H1 (cell line): ENCODE results near the gene NDUFAF8. TPM values are rescaled to one million over a fixed set of nuclear protein-coding genes. Genes with fewer than 3 reads are reported as not detected.

ENCODE experiments used
- CTCF ChIA-PET: fragments of 300-600 bp; sonication (Branson Sonifier 250); formaldehyde crosslinking; loops from one replicate; lab custom pipeline; 2021; ENCODE audit not compliant: partially characterized antibody; lab: Charles Lee
- POLR2A ChIA-PET: fragments of 300-600 bp; sonication (Branson Sonifier 250); formaldehyde crosslinking; loops from one replicate; lab custom pipeline; 2021; ENCODE audit warnings: inconsistent platforms; ENCODE audit not compliant: partially characterized antibody; lab: Charles Lee
- DNase-seq, 2 experiments: peaks; one replicate each; pipeline versions ENCODE4 v3.0.0 to v3.0.0-alpha.2; 2010 to 2022; ENCODE audit warnings: low spot score in 2 of 2, low read depth in 1 of 2, mixed read lengths in 1 of 2
- FAIRE-seq: peaks from 2 replicates; lab custom pipeline; 2011; peaks lifted over from hg19 to GRCh38; lab: Jason Lieb, UNC
- H2AFZ ChIP-seq: 2 replicates; pipeline ENCODE4 v1.8.1; 2012; ENCODE audit warnings: low read length, inconsistent platforms
- H2AK5ac ChIP-seq: 2 replicates; pipeline ENCODE4 v1.6.1; 2013; ENCODE audit warnings: low read depth, low read length
- H2BK120ac ChIP-seq: replicated peaks from 2 replicates; pipeline ENCODE3; 2013; ENCODE audit warnings: low read depth, low read length, inconsistent platforms
- H2BK12ac ChIP-seq: 2 replicates; pipeline ENCODE4 v1.6.1; 2013; ENCODE audit warnings: low read depth, low read length
- H2BK15ac ChIP-seq: 2 replicates; pipeline ENCODE4 v1.6.1; 2013; ENCODE audit warnings: low read length
- H2BK20ac ChIP-seq: 2 replicates; pipeline ENCODE4 v1.6.1; 2013; ENCODE audit warnings: low read length
- H2BK5ac ChIP-seq: 2 replicates; pipeline ENCODE4 v1.6.1; 2013; ENCODE audit warnings: low read depth, low read length
- H3K14ac ChIP-seq: 2 replicates; pipeline ENCODE4 v1.6.1; 2013; ENCODE audit warnings: inconsistent platforms; ENCODE audit not compliant: insufficient read length
- H3K18ac ChIP-seq: 2 replicates; pipeline ENCODE4 v1.6.1; 2013; ENCODE audit warnings: low read length; ENCODE audit errors: extremely low read depth
- H3K23ac ChIP-seq: 2 replicates; pipeline ENCODE4 v1.6.1; 2013; ENCODE audit warnings: inconsistent platforms; ENCODE audit not compliant: insufficient read length
- H3K23me2 ChIP-seq: 2 replicates; pipeline ENCODE4 v1.6.1; 2013; ENCODE audit warnings: low read depth, low read length
- H3K27ac ChIP-seq: 2 replicates; pipeline ENCODE4 v1.6.1; 2011; ENCODE audit warnings: low read depth, low read length, inconsistent platforms
- H3K27me3 ChIP-seq, 4 experiments: replicated peaks in 1 of 4; 1 replicate in 1 of 4; 2 replicates in 3 of 4; pipeline versions ENCODE4 v1.6.1 to v1.8.1; 2011 to 2013; ENCODE audit warnings: low read length in 3 of 4, mild to moderate bottlenecking in 3 of 4, inconsistent platforms in 2 of 4, mixed read lengths in 2 of 4, moderate library complexity in 1 of 4; ENCODE audit not compliant: control insufficient read depth in 3 of 4, insufficient read depth in 3 of 4; ENCODE audit errors: extremely low read depth in 1 of 4
- H3K36me3 ChIP-seq, 4 experiments: 2 replicates each; pipeline versions ENCODE4 v1.6.1 to v1.8.1; 2011 to 2013; ENCODE audit warnings: mild to moderate bottlenecking in 4 of 4, low read length in 3 of 4, moderate library complexity in 2 of 4, control low read depth in 1 of 4, inconsistent platforms in 1 of 4; ENCODE audit not compliant: insufficient read depth in 4 of 4, control insufficient read depth in 2 of 4
- H3K4ac ChIP-seq: replicated peaks from 2 replicates; pipeline ENCODE3; 2013; ENCODE audit warnings: low read length, low read depth, mixed read lengths, inconsistent platforms; ENCODE audit not compliant: insufficient read length
- H3K4me1 ChIP-seq, 4 experiments: replicated peaks in 1 of 4; 1 replicate in 1 of 4; 2 replicates in 3 of 4; pipeline versions ENCODE4 v1.6.1 to v1.8.1; 2011 to 2013; ENCODE audit warnings: low read length in 3 of 4, inconsistent platforms in 2 of 4, mixed read lengths in 1 of 4; ENCODE audit not compliant: insufficient read depth in 4 of 4, control insufficient read depth in 3 of 4
- H3K4me2 ChIP-seq, 2 experiments: 2 replicates each; pipeline versions ENCODE4 v1.6.1 to v1.8.1; 2011 to 2013; ENCODE audit warnings: low read depth in 2 of 2, low read length in 2 of 2, control low read depth in 1 of 2, inconsistent platforms in 1 of 2, mild to moderate bottlenecking in 1 of 2; ENCODE audit not compliant: insufficient read depth in 1 of 2
- H3K4me3 ChIP-seq, 4 experiments: fragments of 200-600, 300-600 bp in 1 of 4; sonication (generic), shearing (Covaris generic), sonication (Bioruptor Twin) in 1 of 4; 2 replicates each; pipeline versions ENCODE4 v1.5.1 to v1.8.1; 2011 to 2016; ENCODE audit warnings: low read length in 4 of 4, low read depth in 3 of 4, control low read depth in 2 of 4, inconsistent platforms in 2 of 4, mild to moderate bottlenecking in 2 of 4, mixed read lengths in 1 of 4, moderate library complexity in 1 of 4; ENCODE audit not compliant: insufficient read depth in 2 of 4; ENCODE audit errors: extremely low read depth in 1 of 4
- H3K56ac ChIP-seq: replicated peaks from 2 replicates; pipeline ENCODE3; 2013; ENCODE audit warnings: low read depth, mild to moderate bottlenecking, mixed read lengths, low read length, inconsistent platforms; ENCODE audit not compliant: insufficient read length
- H3K79me1 ChIP-seq: 2 replicates; pipeline ENCODE4 v1.6.1; 2013; ENCODE audit warnings: low read depth, low read length, control low read depth
- H3K79me2 ChIP-seq, 2 experiments: 2 replicates each; pipeline versions ENCODE4 v1.6.1 to v1.8.1; 2012 to 2013; ENCODE audit warnings: low read length in 2 of 2, mild to moderate bottlenecking in 2 of 2, inconsistent platforms in 1 of 2; ENCODE audit not compliant: insufficient read depth in 2 of 2, control insufficient read depth in 1 of 2
- H3K9ac ChIP-seq, 4 experiments: replicated peaks in 1 of 4; 1 replicate in 1 of 4; 2 replicates in 3 of 4; pipeline versions ENCODE4 v1.6.1 to v1.8.1; 2011 to 2013; ENCODE audit warnings: low read depth in 3 of 4, low read length in 3 of 4, control low read depth in 2 of 4, mild to moderate bottlenecking in 2 of 4, moderate library complexity in 2 of 4, inconsistent platforms in 1 of 4; ENCODE audit errors: extremely low read depth in 1 of 4
- H3K9me3 ChIP-seq, 2 experiments: 2 replicates each; pipeline versions ENCODE4 v1.6.1 to v1.8.1; 2012 to 2013; ENCODE audit warnings: mild to moderate bottlenecking in 2 of 2, moderate library complexity in 2 of 2, control low read depth in 1 of 2, inconsistent platforms in 1 of 2, low read depth in 1 of 2, low read length in 1 of 2, mixed read lengths in 1 of 2; ENCODE audit not compliant: insufficient read depth in 2 of 2
- H4K20me1 ChIP-seq, 2 experiments: replicated peaks in 1 of 2; 2 replicates each; pipeline versions ENCODE3 to v1.8.1; 2011 to 2013; ENCODE audit warnings: inconsistent platforms in 2 of 2, low read length in 2 of 2, mild to moderate bottlenecking in 1 of 2; ENCODE audit not compliant: insufficient read depth in 2 of 2, control insufficient read depth in 1 of 2
- H4K5ac ChIP-seq: 2 replicates; pipeline ENCODE4 v1.6.1; 2013; ENCODE audit warnings: low read length, low read depth, mixed read lengths, inconsistent platforms; ENCODE audit not compliant: insufficient read length
- H4K8ac ChIP-seq: 2 replicates; pipeline ENCODE4 v1.8.0; 2013; ENCODE audit warnings: mild to moderate bottlenecking, moderate library complexity, low read length, inconsistent platforms; ENCODE audit not compliant: insufficient read depth; ENCODE audit errors: extremely low read depth
- H4K91ac ChIP-seq: replicated peaks from 2 replicates; pipeline ENCODE3; 2013; ENCODE audit warnings: low read length, mixed read lengths, inconsistent platforms; ENCODE audit not compliant: insufficient read length
- CBX5 ChIP-seq: fragments of 300-800, 300-1000 bp; sonication (generic); IDR thresholded peaks from 2 replicates; pipeline ENCODE4 v1.7.1; 2016; ENCODE audit warnings: antibody characterized with exemption, low read length, low read depth
- KDM1A ChIP-seq: fragments of 200-600, 300-600 bp; sonication (generic); IDR thresholded peaks from 2 replicates; pipeline ENCODE4 v1.7.1; 2016; ENCODE audit warnings: mild to moderate bottlenecking, low read length, borderline replicate concordance
- POLR2AphosphoS5 ChIP-seq: IDR thresholded peaks from 2 replicates; pipeline ENCODE4 v1.6.1; 2011; ENCODE audit warnings: low read depth, low read length
- RAD21 ChIP-seq, 2 experiments: IDR thresholded peaks in 1 of 2; conservative IDR thresholded peaks in 1 of 2; 2 replicates each; pipeline ENCODE4 v1.6.1; 2011; ENCODE audit warnings: low read depth in 2 of 2, low read length in 2 of 2, improper control_type of control experiment in 1 of 2, inconsistent platforms in 1 of 2, mild to moderate bottlenecking in 1 of 2, moderate library complexity in 1 of 2
- SAP30 ChIP-seq: fragments of 300-600 bp; sonication (generic); IDR thresholded peaks from 2 replicates; pipeline ENCODE4 v1.7.1; 2012; ENCODE audit warnings: low read length, moderate library complexity, mild to moderate bottlenecking, inconsistent platforms; ENCODE audit not compliant: insufficient read depth, insufficient replicate concordance
- SIX5 ChIP-seq: IDR thresholded peaks from 2 replicates; pipeline ENCODE4 v1.6.1; 2011; ENCODE audit warnings: mild to moderate bottlenecking, low read depth, low read length
- SP1 ChIP-seq: IDR thresholded peaks from 2 replicates; pipeline ENCODE4 v1.6.1; 2011; ENCODE audit warnings: low read depth, low read length
- SUZ12 ChIP-seq: fragments of 200-600 bp; sonication (generic); IDR thresholded peaks from 2 replicates; pipeline ENCODE4 v1.6.1; 2012; ENCODE audit warnings: mild to moderate bottlenecking, inconsistent platforms, low read length, moderate library complexity, mixed read lengths
- TBP ChIP-seq: IDR thresholded peaks from 2 replicates; pipeline ENCODE4 v1.6.1; 2011; ENCODE audit warnings: low read depth, low read length, improper control_type of control experiment
- TEAD4 ChIP-seq: IDR thresholded peaks from 2 replicates; pipeline ENCODE4 v1.6.1; 2012; ENCODE audit warnings: low read depth, low read length, inconsistent platforms, mixed read lengths
- YY1 ChIP-seq: IDR thresholded peaks from 2 replicates; pipeline ENCODE4 v1.6.1; 2011; ENCODE audit warnings: low read depth, mild to moderate bottlenecking, low read length
- WGBS, 2 experiments: shearing (Covaris generic) in 1 of 2; methylation state at CpG; one replicate each; pipeline versions ENCODE4 v1.1.6 to v1.1.7; 2013 to 2015; ENCODE audit warnings: low lambda C conversion rate in 2 of 2, mixed read lengths in 2 of 2, inconsistent platforms in 1 of 2, low coverage in 1 of 2, missing lambda C conversion rate in 1 of 2; ENCODE audit not compliant: insufficient replicate concordance in 2 of 2, insufficient coverage in 1 of 2, insufficient read length in 1 of 2; ENCODE audit errors: extremely low coverage in 1 of 2, missing lambda C conversion rate in 1 of 2; 5-methylcytosine and 5-hydroxymethylcytosine counted together
- polyA plus RNA-seq, 7 experiments: library from polyadenylated mRNA; depleted of rRNA in 3 of 7; stranded (reverse) in 5 of 7; unstranded in 2 of 7; fragments of >200 nt in 5 of 7; fragments of 200-250 nt in 2 of 7; gene quantifications; 1 replicate in 5 of 7; 2 replicates in 1 of 7; 4 replicates in 1 of 7; pipeline versions ENCODE4 v1.2.1 to v1.2.3, GENCODE V29; 2011 to 2013; ENCODE audit warnings: missing spikeins in 2 of 7, mixed read lengths in 2 of 7
- total RNA-seq: library from RNA; stranded (reverse); fragmentation: NEBNext Ultra II Directional; extraction: Animal tissue kit (Norgen Biotek cat#: 25700); gene quantifications from 2 replicates; pipeline ENCODE4 v1.2.1, GENCODE V29; 2021
- TF ChIP-seq, protein P1 (sequence below): IDR thresholded peaks from 2 replicates; pipeline ENCODE4 v1.6.1; 2012; ENCODE audit warnings: inconsistent platforms

Gene NDUFAF8
- total and polyA plus RNA-seq, 2 of the 8 experiments (the other 6 are each of a cell fraction or from before 2014, with no cell fraction given) = 48.9 to 91.1 TPM

- Histone ChIP-seq H3K36me3 (peaks cover 0 to 21% (median 2%) of the 10 kb centered on the region in 4 experiments; a peak in 3 of 8 replicates), H3K4me2 (no peak overlapping the region), H2AFZ (no peak overlapping the region), H3K9me3 (no peaks in the 10 kb centered on the region), H2BK120ac (no peak overlapping the region), H3K9ac (no peak overlapping the region), H3K4ac (no peak overlapping the region), H4K91ac (no peak overlapping the region), H4K8ac (no peak overlapping the region), H2BK12ac (no peak overlapping the region), H3K56ac (peak overlapping the region; percentile 16), H4K20me1 (peaks cover 12 to 13% of the 10 kb centered on the region in 2 experiments), H3K23me2 (no peaks in the 10 kb centered on the region), H3K79me1 (no peaks in the 10 kb centered on the region; the same call in 1 of the 2 replicates), H3K79me2 (no peaks in the 10 kb centered on the region), H2BK5ac (no peak overlapping the region), H3K14ac (no peak overlapping the region), H3K27me3 (no peaks in the 10 kb centered on the region), H3K4me1 (no peaks in the 10 kb centered on the region), H3K23ac (no peak overlapping the region), H2BK15ac (no peak overlapping the region), H4K5ac (no peak overlapping the region), H2AK5ac (no peak overlapping the region), H2BK20ac (no peak overlapping the region), H3K18ac (no peak overlapping the region), H3K4me3 (no peak overlapping the region), H3K27ac (no peak overlapping the region)
- WGBS, 2 experiments = 97% methylated on average over 14 of the region's 14 CpGs; no CpG with 5 or more reads in 1 of the 2 experiments
- DNase-seq (no peak), FAIRE-seq (no peak)
- CTCF ChIA-PET = interaction anchor here (1.1 to 1.8 kb wide), 2 partner anchors 17 to 26 kb away, joined by 3 to 4 read pairs; no protein-coding TSS in a partner anchor
- TF ChIP-seq RAD21 (IDR thresholded peaks at IDR 0.05 in 1 of 2, conservative IDR thresholded peaks at IDR 0.05 in 1 of 2; ENCODE audit: low read depth in 2 of 2, low read length in 2 of 2) (no peak), POLR2AphosphoS5 (no peak), SAP30 (no peak), SIX5 (no peak), TEAD4 (no peak), YY1 (no peak), SP1 (no peak), TBP (no peak), SUZ12 (no peak), CBX5 (no peak), KDM1A (no peak)
- TF ChIP-seq, protein P1, sequence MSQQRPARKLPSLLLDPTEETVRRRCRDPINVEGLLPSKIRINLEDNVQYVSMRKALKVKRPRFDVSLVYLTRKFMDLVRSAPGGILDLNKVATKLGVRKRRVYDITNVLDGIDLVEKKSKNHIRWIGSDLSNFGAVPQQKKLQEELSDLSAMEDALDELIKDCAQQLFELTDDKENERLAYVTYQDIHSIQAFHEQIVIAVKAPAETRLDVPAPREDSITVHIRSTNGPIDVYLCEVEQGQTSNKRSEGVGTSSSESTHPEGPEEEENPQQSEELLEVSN = no peak
- POLR2A ChIA-PET = no interaction called here
These were observed 35.3 kb downstream of the NDUFAF8 start for GRCh38 chr17:81274471-81274855.
